Neural cell (in vitro differentiated cells): ENCODE results near the gene ANO4. TPM values are rescaled to one million over a fixed set of nuclear protein-coding genes. Genes with fewer than 3 reads are reported as not detected.

Experiments
- H2AFZ ChIP-seq: fragments of 200-600, 300-800 bp; sonication (generic), shearing (Covaris generic); 2 replicates; pipeline ENCODE4 v1.6.0; 2014; ENCODE audit warnings: low read depth, mild to moderate bottlenecking, antibody characterized with exemption, low read length, moderate library complexity
- H3F3A ChIP-seq: fragments of 200-600 bp; shearing (Covaris generic); 2 replicates; pipeline ENCODE4 v1.6.1; 2016; ENCODE audit warnings: mild to moderate bottlenecking, moderate library complexity, mixed read lengths, antibody characterized with exemption, low read length; ENCODE audit not compliant: insufficient read depth, poor library complexity, severe bottlenecking
- H3K27ac ChIP-seq: fragments of 200-600, 300-800 bp; sonication (generic), shearing (Covaris generic); 2 replicates; pipeline ENCODE4 v1.5.1; 2014; ENCODE audit warnings: mild to moderate bottlenecking, low read length, moderate library complexity
- H3K27me3 ChIP-seq: fragments of 300-800, 200-600 bp; sonication (generic), shearing (Covaris generic); 2 replicates; pipeline ENCODE4 v1.6.0; 2014; ENCODE audit warnings: mild to moderate bottlenecking, low read depth, low read length, moderate library complexity; ENCODE audit not compliant: insufficient read depth
- H3K36me3 ChIP-seq: fragments of 300-800, 200-600 bp; sonication (generic), shearing (Covaris generic); 2 replicates; pipeline ENCODE4 v1.5.1; 2014; ENCODE audit warnings: mild to moderate bottlenecking, antibody characterized with exemption, low read length, moderate library complexity; ENCODE audit not compliant: insufficient read depth
- H3K4me2 ChIP-seq: fragments of 300-800, 200-600 bp; sonication (generic), shearing (Covaris generic); 2 replicates; pipeline ENCODE4 v1.6.0; 2014; ENCODE audit warnings: mild to moderate bottlenecking, low read length
- H3K4me3 ChIP-seq: fragments of 300-800, 200-600 bp; sonication (generic), shearing (Covaris generic); 2 replicates; pipeline ENCODE4 v1.5.1; 2014; ENCODE audit warnings: mild to moderate bottlenecking, low read length, moderate library complexity
- H3K79me2 ChIP-seq: fragments of 200-600 bp; shearing (Covaris generic); replicated peaks from 2 replicates; pipeline ENCODE4 v1.6.0; 2014; ENCODE audit warnings: mild to moderate bottlenecking, low read length, moderate library complexity; ENCODE audit not compliant: insufficient read depth
- H3K9ac ChIP-seq: fragments of 300-800, 200-600 bp; sonication (generic), shearing (Covaris generic); 2 replicates; pipeline ENCODE4 v1.6.1; 2016; ENCODE audit warnings: mild to moderate bottlenecking, low read length, mixed read lengths
- H3K9me2 ChIP-seq: fragments of 200-600 bp; shearing (Covaris generic); 2 replicates; pipeline ENCODE4 v1.6.1; 2016; ENCODE audit warnings: mild to moderate bottlenecking, low read length, mixed read lengths; ENCODE audit not compliant: insufficient read depth
- H3K9me3 ChIP-seq: fragments of 200-600, 300-800 bp; sonication (generic), shearing (Covaris generic); 2 replicates; pipeline ENCODE4 v1.6.1; 2016; ENCODE audit warnings: mild to moderate bottlenecking, mixed run types, low read length, moderate library complexity, mixed read lengths
- H4K20me1 ChIP-seq: fragments of 200-600 bp; shearing (Covaris generic); 2 replicates; pipeline ENCODE4 v1.6.1; 2016; ENCODE audit warnings: mild to moderate bottlenecking, mixed run types; ENCODE audit not compliant: insufficient read depth
- EP300 ChIP-seq: fragments of 450-650 bp; conservative IDR thresholded peaks from 2 replicates; pipeline ENCODE4 v1.6.1; 2014; ENCODE audit warnings: antibody characterized with exemption, mild to moderate bottlenecking, moderate library complexity; ENCODE audit not compliant: poor library complexity, severe bottlenecking
- POLR2AphosphoS5 ChIP-seq: IDR thresholded peaks from 2 replicates; pipeline ENCODE4 v1.6.1; 2012
- RAD21 ChIP-seq: fragments of 450-650 bp; conservative IDR thresholded peaks from 2 replicates; pipeline ENCODE4 v1.6.1; 2014; ENCODE audit warnings: antibody characterized with exemption, mild to moderate bottlenecking, moderate library complexity
- SMC3 ChIP-seq: fragments of 450-650 bp; conservative IDR thresholded peaks from 2 replicates; pipeline ENCODE4 v1.6.1; 2014; ENCODE audit warnings: antibody characterized with exemption, mild to moderate bottlenecking, moderate library complexity; ENCODE audit not compliant: poor library complexity
- TAF1 ChIP-seq: IDR thresholded peaks from 2 replicates; pipeline ENCODE4 v1.6.1; 2012; ENCODE audit warnings: low read depth
- polyA plus RNA-seq: library from polyadenylated mRNA; depleted of rRNA; stranded (reverse); fragments of >200 nt; gene quantifications from 2 replicates; pipeline ENCODE4 v1.2.3, GENCODE V29; 2014
- TF ChIP-seq, protein P1 (sequence below): IDR thresholded peaks from 2 replicates; pipeline ENCODE4 v1.6.1; 2012; ENCODE audit warnings: borderline replicate concordance
- TF ChIP-seq, protein P2 (sequence below): fragments of 450-650 bp; IDR thresholded peaks from 2 replicates; pipeline ENCODE4 v1.5.1; 2014; ENCODE audit warnings: antibody characterized with exemption, mild to moderate bottlenecking, moderate library complexity; ENCODE audit not compliant: poor library complexity, severe bottlenecking

The ANO4 gene
- polyA plus RNA-seq, 1 donor from 2014 or later: 11.1 TPM

DNA sequence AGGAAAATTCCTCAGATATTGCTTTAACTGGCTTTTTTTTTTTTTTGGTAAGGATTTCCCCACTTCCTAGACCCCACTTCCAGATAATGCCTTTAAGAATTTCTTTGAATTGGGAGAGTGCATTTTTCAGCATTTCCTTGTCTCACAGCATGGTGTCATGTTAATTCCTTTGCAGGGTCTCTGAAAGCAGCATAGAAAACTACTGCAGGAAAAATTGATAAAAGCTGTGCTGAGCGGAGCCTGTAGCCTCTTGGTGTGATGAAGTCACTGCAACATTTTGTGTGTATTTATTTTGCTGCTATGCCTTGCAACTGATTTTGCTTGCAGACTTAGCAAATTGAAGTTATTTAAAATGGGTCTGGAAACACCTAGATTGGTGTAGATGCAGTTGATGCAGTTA, 2.7 kb downstream of the ANO4 start:
- Histone ChIP-seq H3K9ac (peak overlapping the region; percentile 11), H3K9me2 (no peaks in the 10 kb centered on the region), H3K79me2 (no peaks in the 10 kb centered on the region), H3K9me3 (no peaks in the 10 kb centered on the region), H3K27ac (no peak overlapping the region), H3K27me3 (no peaks in the 10 kb centered on the region), H3K4me3 (peak overlapping the region; percentile 69), H3F3A (no peaks in the 10 kb centered on the region), H3K36me3 (no peaks in the 10 kb centered on the region), H3K4me2 (peak overlapping the region; percentile 46), H4K20me1 (no peaks in the 10 kb centered on the region), H2AFZ (no peak overlapping the region)
- peak; percentile 35 for TF ChIP-seq SMC3
- TF ChIP-seq RAD21: peak; percentile 45
- TF ChIP-seq TAF1: no peak
- TF ChIP-seq, protein P1, sequence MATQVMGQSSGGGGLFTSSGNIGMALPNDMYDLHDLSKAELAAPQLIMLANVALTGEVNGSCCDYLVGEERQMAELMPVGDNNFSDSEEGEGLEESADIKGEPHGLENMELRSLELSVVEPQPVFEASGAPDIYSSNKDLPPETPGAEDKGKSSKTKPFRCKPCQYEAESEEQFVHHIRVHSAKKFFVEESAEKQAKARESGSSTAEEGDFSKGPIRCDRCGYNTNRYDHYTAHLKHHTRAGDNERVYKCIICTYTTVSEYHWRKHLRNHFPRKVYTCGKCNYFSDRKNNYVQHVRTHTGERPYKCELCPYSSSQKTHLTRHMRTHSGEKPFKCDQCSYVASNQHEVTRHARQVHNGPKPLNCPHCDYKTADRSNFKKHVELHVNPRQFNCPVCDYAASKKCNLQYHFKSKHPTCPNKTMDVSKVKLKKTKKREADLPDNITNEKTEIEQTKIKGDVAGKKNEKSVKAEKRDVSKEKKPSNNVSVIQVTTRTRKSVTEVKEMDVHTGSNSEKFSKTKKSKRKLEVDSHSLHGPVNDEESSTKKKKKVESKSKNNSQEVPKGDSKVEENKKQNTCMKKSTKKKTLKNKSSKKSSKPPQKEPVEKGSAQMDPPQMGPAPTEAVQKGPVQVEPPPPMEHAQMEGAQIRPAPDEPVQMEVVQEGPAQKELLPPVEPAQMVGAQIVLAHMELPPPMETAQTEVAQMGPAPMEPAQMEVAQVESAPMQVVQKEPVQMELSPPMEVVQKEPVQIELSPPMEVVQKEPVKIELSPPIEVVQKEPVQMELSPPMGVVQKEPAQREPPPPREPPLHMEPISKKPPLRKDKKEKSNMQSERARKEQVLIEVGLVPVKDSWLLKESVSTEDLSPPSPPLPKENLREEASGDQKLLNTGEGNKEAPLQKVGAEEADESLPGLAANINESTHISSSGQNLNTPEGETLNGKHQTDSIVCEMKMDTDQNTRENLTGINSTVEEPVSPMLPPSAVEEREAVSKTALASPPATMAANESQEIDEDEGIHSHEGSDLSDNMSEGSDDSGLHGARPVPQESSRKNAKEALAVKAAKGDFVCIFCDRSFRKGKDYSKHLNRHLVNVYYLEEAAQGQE: no peak
- no peak for TF ChIP-seq POLR2AphosphoS5
- TF ChIP-seq, protein P2, sequence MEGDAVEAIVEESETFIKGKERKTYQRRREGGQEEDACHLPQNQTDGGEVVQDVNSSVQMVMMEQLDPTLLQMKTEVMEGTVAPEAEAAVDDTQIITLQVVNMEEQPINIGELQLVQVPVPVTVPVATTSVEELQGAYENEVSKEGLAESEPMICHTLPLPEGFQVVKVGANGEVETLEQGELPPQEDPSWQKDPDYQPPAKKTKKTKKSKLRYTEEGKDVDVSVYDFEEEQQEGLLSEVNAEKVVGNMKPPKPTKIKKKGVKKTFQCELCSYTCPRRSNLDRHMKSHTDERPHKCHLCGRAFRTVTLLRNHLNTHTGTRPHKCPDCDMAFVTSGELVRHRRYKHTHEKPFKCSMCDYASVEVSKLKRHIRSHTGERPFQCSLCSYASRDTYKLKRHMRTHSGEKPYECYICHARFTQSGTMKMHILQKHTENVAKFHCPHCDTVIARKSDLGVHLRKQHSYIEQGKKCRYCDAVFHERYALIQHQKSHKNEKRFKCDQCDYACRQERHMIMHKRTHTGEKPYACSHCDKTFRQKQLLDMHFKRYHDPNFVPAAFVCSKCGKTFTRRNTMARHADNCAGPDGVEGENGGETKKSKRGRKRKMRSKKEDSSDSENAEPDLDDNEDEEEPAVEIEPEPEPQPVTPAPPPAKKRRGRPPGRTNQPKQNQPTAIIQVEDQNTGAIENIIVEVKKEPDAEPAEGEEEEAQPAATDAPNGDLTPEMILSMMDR: peak; percentile 46

DNA sequence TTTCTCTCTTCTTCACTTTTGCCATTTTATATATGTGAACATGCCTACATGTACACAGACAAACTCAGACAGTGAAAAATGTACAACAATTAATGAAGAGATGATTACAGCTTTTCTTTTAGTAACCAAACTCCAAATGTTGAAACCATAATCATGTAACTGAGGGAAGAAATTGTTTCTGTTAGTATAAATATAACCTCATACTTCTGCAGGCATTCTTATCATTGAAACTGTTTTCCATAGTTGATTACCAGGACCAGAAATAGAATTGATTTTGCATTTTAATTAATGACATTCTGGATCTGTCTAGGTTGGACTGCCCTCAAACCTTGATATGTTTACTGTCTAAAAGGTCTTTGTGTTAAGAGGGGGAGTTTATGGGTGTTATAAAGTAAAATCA, 3.2 kb downstream of the ANO4 start:
- Histone ChIP-seq H3K4me3 (peak overlapping the region; percentile 69), H3K9me3 (no peaks in the 10 kb centered on the region), H3K27me3 (no peaks in the 10 kb centered on the region), H3K36me3 (no peaks in the 10 kb centered on the region), H4K20me1 (no peaks in the 10 kb centered on the region), H3K4me2 (peak overlapping the region; percentile 46), H3K79me2 (no peaks in the 10 kb centered on the region), H2AFZ (no peak overlapping the region), H3F3A (no peaks in the 10 kb centered on the region), H3K27ac (no peak overlapping the region), H3K9ac (no peak overlapping the region), H3K9me2 (no peaks in the 10 kb centered on the region)
- no peak for TF ChIP-seq TAF1
- TF ChIP-seq EP300: no peak
- no peak for TF ChIP-seq POLR2AphosphoS5
- no peak for TF ChIP-seq SMC3
- TF ChIP-seq, protein P1: no peak
- TF ChIP-seq, protein P2: no peak
- TF ChIP-seq RAD21: no peak
